Activated T-helper 2 cell treated with anti-CD3 and anti-CD28 coated beads, Interferon-gamma antibody, Interleukin-2, Interleukin-4, amounts not matched to agents 10 μg/mL and 5 μg/mL and 100 μg/mL, durations not matched to agents 14 hours and 24 hours and 36 hours (primary cell): ENCODE measurements around the gene NKAIN4. TPM values are rescaled to one million over a fixed set of nuclear protein-coding genes. Genes with fewer than 3 reads are reported as not detected.

Experiments
- DNase-seq: peaks from one replicate; pipeline ENCODE4 v3.0.0; 2021; ENCODE audit warnings: low spot score
- H3K27ac Mint-ChIP-seq: one replicate; pipeline ENCODE4 v1.8.0; 2021; ENCODE audit warnings: mixed read lengths
- H3K27me3 Mint-ChIP-seq: one replicate; pipeline ENCODE4 v1.8.0; 2021; ENCODE audit warnings: low read depth, mixed read lengths
- H3K36me3 Mint-ChIP-seq: one replicate; pipeline ENCODE4 v1.8.0; 2021; ENCODE audit warnings: low read depth, mixed read lengths
- H3K4me1 Mint-ChIP-seq: one replicate; pipeline ENCODE4 v1.8.0; 2021; ENCODE audit warnings: low read depth, mixed read lengths
- H3K4me3 Mint-ChIP-seq: one replicate; pipeline ENCODE4 v1.8.0; 2021; ENCODE audit warnings: low read depth, mild to moderate bottlenecking, moderate library complexity, mixed read lengths
- H3K9me3 Mint-ChIP-seq: one replicate; pipeline ENCODE4 v1.8.0; 2021; ENCODE audit warnings: mixed read lengths
- intact Hi-C: fragments of 100-400 bp; cut with micrococcal nuclease; formaldehyde crosslinking; loops from one replicate; pipeline ENCODE4 v1.15.1; 2023
- total RNA-seq: library from RNA; stranded (reverse); gene quantifications from 2 replicates; pipeline ENCODE4 v1.2.3, GENCODE V29; 2022

Gene NKAIN4
- total RNA-seq, 1 donor from 2014 or later, result not detected

- H3K36me3 Mint-ChIP-seq, result peaks cover 76% of the 10 kb centered on the region
- H3K27ac Mint-ChIP-seq, result no peak overlapping the region
- peaks cover 35% of the 10 kb centered on the region for H3K4me1 Mint-ChIP-seq
- no peak overlapping the region for H3K4me3 Mint-ChIP-seq
- no peak for DNase-seq
- no peaks in the 10 kb centered on the region for H3K27me3 Mint-ChIP-seq
- H3K9me3 Mint-ChIP-seq, result no peaks in the 10 kb centered on the region
- intact Hi-C loops, result no loop called here
Observed at GRCh38 chr20:63210011-63210605, 44.2 kb downstream of the NKAIN4 start.

- H3K9me3 Mint-ChIP-seq, result no peaks in the 10 kb centered on the region
- H3K36me3 Mint-ChIP-seq, result peaks cover 75% of the 10 kb centered on the region
- no peak for DNase-seq
- intact Hi-C loops, result no loop called here
- peaks cover 19% of the 10 kb centered on the region for H3K4me1 Mint-ChIP-seq
- no peak overlapping the region for H3K27ac Mint-ChIP-seq
- no peaks in the 10 kb centered on the region for H3K27me3 Mint-ChIP-seq
- no peak overlapping the region for H3K4me3 Mint-ChIP-seq
Observed at GRCh38 chr20:63208346-63208909, 45.8 kb downstream of the NKAIN4 start.

- no peak overlapping the region for H3K27ac Mint-ChIP-seq
- peaks cover 9% of the 10 kb centered on the region for H3K4me1 Mint-ChIP-seq
- no peaks in the 10 kb centered on the region for H3K9me3 Mint-ChIP-seq
- H3K27me3 Mint-ChIP-seq, result no peaks in the 10 kb centered on the region
- peaks cover 67% of the 10 kb centered on the region for H3K36me3 Mint-ChIP-seq
- H3K4me3 Mint-ChIP-seq, result no peak overlapping the region
- DNase-seq, result no peak
- intact Hi-C loops, result no loop called here
Observed at GRCh38 chr20:63206878-63207277, 47.4 kb downstream of the NKAIN4 start.

GRCh38 chr20:63205896-63206295 is 48.4 kb downstream of the NKAIN4 start:
- Mint-ChIP-seq H3K27me3 (no peaks in the 10 kb centered on the region), H3K4me3 (no peak overlapping the region), H3K27ac (no peak overlapping the region), H3K36me3 (peaks cover 70% of the 10 kb centered on the region), H3K9me3 (no peaks in the 10 kb centered on the region), H3K4me1 (peaks cover 6% of the 10 kb centered on the region)
- no peak for DNase-seq
- intact Hi-C loops, result no loop called here

GRCh38 chr20:63204362-63204761 is 49.9 kb downstream of the NKAIN4 start:
- Mint-ChIP-seq H3K4me1 (no peaks in the 10 kb centered on the region), H3K9me3 (no peaks in the 10 kb centered on the region), H3K4me3 (no peak overlapping the region), H3K36me3 (peaks cover 66% of the 10 kb centered on the region), H3K27ac (no peak overlapping the region), H3K27me3 (no peaks in the 10 kb centered on the region)
- intact Hi-C loops, result no loop called here
- DNase-seq, result no peak

- Mint-ChIP-seq H3K27me3 (no peaks in the 10 kb centered on the region), H3K4me1 (peaks cover under 1% of the 10 kb centered on the region), H3K27ac (no peak overlapping the region), H3K9me3 (no peaks in the 10 kb centered on the region), H3K36me3 (peaks cover 66% of the 10 kb centered on the region), H3K4me3 (no peak overlapping the region)
- intact Hi-C loops, result no loop called here
- DNase-seq, result no peak
Observed at GRCh38 chr20:63202811-63203526, 51.3 kb downstream of the NKAIN4 start.

GRCh38 chr20:63202021-63202420 is 52.2 kb downstream of the NKAIN4 start:
- intact Hi-C loops, result no loop called here
- peaks cover 64% of the 10 kb centered on the region for H3K36me3 Mint-ChIP-seq
- H3K9me3 Mint-ChIP-seq, result no peaks in the 10 kb centered on the region
- no peak for DNase-seq
- H3K4me1 Mint-ChIP-seq, result peaks cover 9% of the 10 kb centered on the region
- H3K27ac Mint-ChIP-seq, result no peak overlapping the region
- H3K4me3 Mint-ChIP-seq, result no peak overlapping the region
- H3K27me3 Mint-ChIP-seq, result no peaks in the 10 kb centered on the region

GRCh38 chr20:63198606-63199005 is 55.7 kb downstream of the NKAIN4 start:
- Mint-ChIP-seq H3K4me3 (no peak overlapping the region), H3K27me3 (no peaks in the 10 kb centered on the region), H3K9me3 (no peaks in the 10 kb centered on the region), H3K27ac (no peak overlapping the region), H3K36me3 (peaks cover 55% of the 10 kb centered on the region), H3K4me1 (peaks cover 17% of the 10 kb centered on the region)
- intact Hi-C loops, result no loop called here
- no peak for DNase-seq

GRCh38 chr20:63196768-63197470 is 57.3 kb downstream of the NKAIN4 start:
- DNase-seq, result no peak
- intact Hi-C loops, result no loop called here
- Mint-ChIP-seq H3K4me1 (peaks cover 17% of the 10 kb centered on the region), H3K4me3 (no peak overlapping the region), H3K27me3 (no peaks in the 10 kb centered on the region), H3K9me3 (no peaks in the 10 kb centered on the region), H3K27ac (no peak overlapping the region), H3K36me3 (peaks cover 46% of the 10 kb centered on the region)

GRCh38 chr20:63194797-63195173 is 59.5 kb downstream of the NKAIN4 start:
- Mint-ChIP-seq H3K27ac (no peak overlapping the region), H3K27me3 (no peaks in the 10 kb centered on the region), H3K36me3 (peaks cover 37% of the 10 kb centered on the region), H3K4me3 (no peak overlapping the region), H3K4me1 (peaks cover 17% of the 10 kb centered on the region), H3K9me3 (no peaks in the 10 kb centered on the region)
- no peak for DNase-seq
- intact Hi-C loops, result no loop called here

GRCh38 chr20:63194007-63194796 is 60.1 kb downstream of the NKAIN4 start:
- Mint-ChIP-seq H3K36me3 (peaks cover 33% of the 10 kb centered on the region), H3K27me3 (no peaks in the 10 kb centered on the region), H3K27ac (no peak overlapping the region), H3K4me1 (peaks cover 17% of the 10 kb centered on the region), H3K9me3 (no peaks in the 10 kb centered on the region), H3K4me3 (no peak overlapping the region)
- no peak for DNase-seq
- intact Hi-C loops, result no loop called here

- intact Hi-C loops, result no loop called here
- H3K27ac Mint-ChIP-seq, result no peak overlapping the region
- no peak overlapping the region for H3K4me3 Mint-ChIP-seq
- peaks cover 15% of the 10 kb centered on the region for H3K4me1 Mint-ChIP-seq
- DNase-seq, result no peak
- H3K9me3 Mint-ChIP-seq, result no peaks in the 10 kb centered on the region
- no peaks in the 10 kb centered on the region for H3K27me3 Mint-ChIP-seq
- H3K36me3 Mint-ChIP-seq, result peaks cover 26% of the 10 kb centered on the region
Observed at GRCh38 chr20:63192721-63193120, 61.5 kb downstream of the NKAIN4 start.
